ENCODE results near the gene CYP4Z1.
A peak's percentile ranks its signal among the peaks of the same experiment; 100 is the strongest.
"Not testable (repeated sequence)": the region's sequence is repeated elsewhere in the genome, so short reads cannot be mapped to it uniquely, and the experiment has no call there.

The CYP4Z1 gene, protein sequence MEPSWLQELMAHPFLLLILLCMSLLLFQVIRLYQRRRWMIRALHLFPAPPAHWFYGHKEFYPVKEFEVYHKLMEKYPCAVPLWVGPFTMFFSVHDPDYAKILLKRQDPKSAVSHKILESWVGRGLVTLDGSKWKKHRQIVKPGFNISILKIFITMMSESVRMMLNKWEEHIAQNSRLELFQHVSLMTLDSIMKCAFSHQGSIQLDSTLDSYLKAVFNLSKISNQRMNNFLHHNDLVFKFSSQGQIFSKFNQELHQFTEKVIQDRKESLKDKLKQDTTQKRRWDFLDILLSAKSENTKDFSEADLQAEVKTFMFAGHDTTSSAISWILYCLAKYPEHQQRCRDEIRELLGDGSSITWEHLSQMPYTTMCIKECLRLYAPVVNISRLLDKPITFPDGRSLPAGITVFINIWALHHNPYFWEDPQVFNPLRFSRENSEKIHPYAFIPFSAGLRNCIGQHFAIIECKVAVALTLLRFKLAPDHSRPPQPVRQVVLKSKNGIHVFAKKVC

GRCh38 chr1:47067097-47067594, at the start of gene CYP4Z1:
Gene CYP4Z1, plus strand, starts transcription at chr1:47067231. Its CDS starts 260 bp downstream, at chr1:47067491.
- no peak for DNase-seq

DNA sequence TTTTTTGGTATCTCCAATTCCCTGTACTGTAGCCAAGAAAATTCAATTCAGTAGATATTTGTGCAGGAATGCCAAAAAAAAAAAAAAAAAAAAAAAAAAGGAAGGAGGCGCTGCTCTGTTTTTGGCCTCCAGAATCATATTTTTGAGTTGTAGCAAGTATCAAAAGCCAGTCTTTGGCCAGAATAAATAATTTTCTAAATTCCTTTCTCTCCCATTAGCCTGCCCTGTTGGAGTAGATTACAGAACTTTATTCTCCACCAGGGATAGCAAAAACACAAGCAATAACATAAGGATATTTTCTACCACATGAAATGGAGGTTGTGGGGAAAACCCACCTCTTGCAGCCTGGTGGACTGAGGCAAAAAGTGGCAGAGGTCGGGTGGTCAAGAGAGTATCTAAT, 46.0 kb upstream of the CYP4Z1 start:
- no peak for DNase-seq

GRCh38 chr1:47023268-47024140, 43.5 kb upstream of the CYP4Z1 start, which contains the start of gene CYP4X1:
Gene CYP4X1, plus strand, starts transcription at chr1:47023669. Its CDS starts 149 bp downstream, at chr1:47023818.
- DNase-seq: no peak

DNA sequence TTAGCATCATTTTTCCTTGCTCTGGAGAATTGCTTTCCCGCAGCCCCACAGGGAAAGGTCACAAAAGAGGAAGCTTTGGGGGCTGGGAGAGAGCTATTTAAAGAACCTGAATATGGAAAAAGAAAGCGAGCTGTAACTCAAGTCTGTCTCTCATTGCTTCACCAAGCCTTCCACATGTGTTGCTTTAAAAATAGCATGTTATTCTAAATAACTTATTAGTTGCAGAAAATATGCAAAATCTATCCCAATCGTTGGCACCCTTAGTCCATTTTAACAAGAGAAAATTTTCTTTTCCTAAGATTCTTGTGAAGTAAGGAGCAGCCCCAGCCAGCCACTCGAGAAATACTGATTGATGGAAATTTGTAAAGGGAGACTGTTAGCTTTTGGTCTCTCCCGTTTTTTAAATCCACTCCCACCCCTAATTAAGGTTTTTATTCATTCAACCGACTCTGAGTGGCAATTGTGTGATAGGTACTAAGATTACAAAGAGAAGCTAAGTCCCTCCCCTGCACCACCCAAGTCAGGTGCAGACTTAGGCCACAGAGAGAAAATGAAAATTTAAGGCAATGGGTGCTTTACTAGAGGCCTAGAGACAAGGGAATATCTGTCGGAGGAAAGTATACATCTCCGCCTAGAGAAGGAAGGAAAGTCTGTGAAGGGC, 42.8 kb upstream of the CYP4Z1 start:
- no peak for DNase-seq

- no peak for DNase-seq
These were observed 36.7 kb upstream of the CYP4Z1 start for GRCh38 chr1:47030170-47030805.

DNA sequence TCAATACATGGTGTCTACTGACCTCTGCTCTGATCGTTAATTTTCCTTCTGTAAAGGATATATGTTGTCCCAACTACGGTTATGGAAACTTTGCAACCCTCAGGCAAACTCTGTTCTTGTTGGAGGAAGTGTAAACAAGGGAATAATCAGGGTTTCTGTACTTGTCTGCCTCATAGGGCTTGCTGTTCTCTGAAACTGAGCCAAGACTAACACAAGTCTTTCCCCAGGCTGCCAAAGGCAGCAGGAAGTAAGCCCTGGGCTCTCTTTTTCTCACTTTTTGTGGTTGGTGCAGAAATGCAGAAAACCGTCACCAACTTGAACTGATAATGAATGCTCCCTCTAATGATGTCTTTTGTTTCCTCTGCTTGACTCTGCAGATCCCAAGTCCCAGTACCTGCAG, 36.0 kb upstream of the CYP4Z1 start:
- DNase-seq: no peak

GRCh38 chr1:47031585-47031984, 35.4 kb upstream of the CYP4Z1 start:
- no peak for DNase-seq

- no peak for DNase-seq
These were observed 30.3 kb upstream of the CYP4Z1 start for GRCh38 chr1:47036764-47037163.

GRCh38 chr1:47059376-47059775, 7.7 kb upstream of the CYP4Z1 start:
- no peak for DNase-seq

DNA sequence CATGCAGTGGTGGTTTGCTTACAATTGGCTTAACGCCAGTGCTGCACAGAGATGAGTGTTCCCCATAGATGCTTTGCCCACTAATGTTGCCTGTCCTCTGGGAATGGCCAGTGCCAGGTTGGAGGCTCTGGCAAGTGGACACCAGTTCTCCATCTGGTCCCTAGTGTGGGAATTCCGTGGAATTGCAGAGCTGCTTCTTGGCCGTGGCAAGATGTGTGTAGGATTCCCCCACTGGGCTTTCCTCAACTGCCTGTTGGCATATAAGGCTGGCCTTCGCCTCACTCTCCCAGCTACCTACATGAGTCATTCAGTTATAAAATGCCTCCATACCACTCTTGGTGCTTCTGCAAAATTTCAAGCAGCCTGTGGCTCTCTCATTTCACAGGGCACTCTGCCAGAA, 2.0 kb downstream of the CYP4Z1 start:
- DNase-seq: not testable (repeated sequence)

GRCh38 chr1:47069509-47069908, 2.5 kb downstream of the CYP4Z1 start:
- not testable (repeated sequence) for DNase-seq

DNA sequence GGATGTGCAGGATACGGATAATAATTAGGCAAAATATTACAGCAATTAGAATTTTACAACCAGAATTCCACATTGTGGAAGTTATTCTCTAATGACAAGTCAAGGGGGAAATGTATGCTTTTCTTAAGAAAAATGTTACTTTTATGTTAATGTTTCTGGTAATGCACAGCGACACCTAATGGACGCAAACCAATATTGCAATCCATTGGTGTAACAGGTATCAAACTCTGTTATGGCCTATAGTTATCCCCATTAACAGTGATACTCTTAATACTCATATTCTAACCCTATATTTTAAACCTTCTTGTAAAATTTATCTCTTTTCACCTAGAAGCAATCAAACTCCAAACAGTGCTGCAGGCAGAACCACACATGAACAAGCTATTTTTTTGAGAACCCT, 22.3 kb downstream of the CYP4Z1 start:
- DNase-seq: peak in 1 of 2 experiments; percentile 31

- not testable (repeated sequence) for DNase-seq
These were observed 24.4 kb downstream of the CYP4Z1 start for GRCh38 chr1:47091476-47091875.

DNA sequence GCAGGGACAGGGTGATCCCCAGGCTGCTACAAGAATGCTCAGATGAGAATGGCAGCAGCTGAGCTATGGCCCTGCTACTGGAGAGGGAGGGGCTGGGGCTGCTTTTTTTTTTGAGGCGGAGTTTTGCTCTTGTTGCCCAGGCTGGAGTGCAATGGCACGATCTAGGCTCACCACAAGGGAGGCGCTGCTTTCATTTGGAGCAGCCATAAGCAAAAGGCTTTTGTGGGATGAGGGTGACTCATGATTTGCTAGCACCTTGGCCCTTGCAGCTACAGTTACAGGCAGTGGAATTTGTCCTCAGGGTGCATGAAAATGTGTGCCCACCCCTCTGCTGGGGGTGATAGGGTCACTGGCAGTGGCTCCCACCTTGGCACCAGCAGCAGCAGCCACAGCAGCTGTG, 37.8 kb downstream of the CYP4Z1 start:
- DNase-seq: no peak

- DNase-seq: no peak
These were observed 39.8 kb downstream of the CYP4Z1 start for GRCh38 chr1:47106792-47107191.

DNA sequence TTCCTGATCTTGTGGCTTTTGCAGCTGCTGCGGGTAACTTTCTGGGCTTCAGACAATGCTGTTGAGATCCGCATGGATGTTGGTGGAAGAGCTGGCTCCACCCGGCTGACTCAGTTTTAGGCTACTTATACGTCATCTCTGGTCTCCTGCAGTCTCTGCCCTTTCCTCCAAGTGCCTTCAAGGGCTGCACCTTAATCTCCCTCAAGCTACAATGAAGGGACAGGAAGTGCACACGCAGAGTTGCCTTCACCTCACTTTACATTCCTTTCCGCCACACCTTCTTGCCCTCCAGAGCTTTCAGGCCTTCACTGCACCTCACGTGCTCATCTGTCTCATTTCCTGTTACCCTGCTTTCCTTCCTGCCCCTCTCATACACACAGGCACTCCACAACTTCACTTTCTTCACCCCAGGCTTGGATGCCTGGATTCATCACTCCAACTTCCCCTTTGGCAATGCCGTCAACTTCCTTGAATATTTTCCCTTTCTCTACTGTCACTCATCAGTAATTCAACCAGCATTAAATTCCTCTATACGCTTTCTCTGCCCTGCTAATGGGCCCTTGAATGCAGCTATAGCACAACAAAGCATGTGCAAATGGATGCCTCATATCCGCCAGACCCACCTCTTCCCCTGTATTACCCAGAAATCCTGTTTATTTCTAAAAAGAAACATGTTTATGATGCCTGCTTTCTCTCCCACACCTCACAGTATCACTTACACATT, 41.0 kb downstream of the CYP4Z1 start:
- DNase-seq: not testable (repeated sequence)

DNA sequence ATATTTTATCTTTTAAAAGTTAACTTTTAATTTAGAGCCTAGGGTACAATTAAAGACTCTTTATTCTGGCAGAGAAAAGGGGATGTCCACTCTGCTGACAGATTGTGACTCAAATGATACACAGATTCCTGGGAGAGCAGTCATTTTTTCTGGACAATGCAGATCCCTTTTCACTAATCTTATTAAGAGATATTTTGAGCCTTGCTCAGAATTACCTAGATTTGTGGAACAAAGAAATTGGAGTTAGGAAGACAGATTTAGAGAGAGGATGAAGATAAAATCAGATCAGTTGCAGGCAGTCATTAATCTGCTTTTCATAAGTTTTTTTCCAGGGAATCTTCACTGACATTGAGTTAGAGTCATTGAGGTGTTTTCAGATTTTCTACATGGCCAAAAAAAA, 42.5 kb downstream of the CYP4Z1 start:
- peak in 1 of 2 experiments; percentile 18 for DNase-seq

DNA sequence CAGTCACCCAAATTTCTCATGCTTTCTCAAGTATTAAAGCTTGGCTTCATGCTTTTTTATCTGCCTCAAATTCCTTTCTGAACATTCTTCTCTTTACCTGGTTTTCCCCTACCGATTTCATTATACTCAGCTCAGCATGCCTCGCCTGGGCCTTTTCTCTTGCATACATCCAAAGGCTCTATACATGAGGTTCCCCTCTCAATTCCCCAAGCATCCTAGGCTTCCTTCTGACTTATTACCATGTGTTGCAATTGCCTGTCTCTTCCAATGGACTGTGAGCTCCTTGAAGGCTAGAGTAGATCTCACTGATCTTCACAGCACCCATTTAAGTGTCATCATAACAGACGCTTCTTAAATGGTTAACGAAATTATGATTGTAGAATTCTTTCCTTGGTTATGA, 46.1 kb downstream of the CYP4Z1 start:
- DNase-seq: no peak

DNA sequence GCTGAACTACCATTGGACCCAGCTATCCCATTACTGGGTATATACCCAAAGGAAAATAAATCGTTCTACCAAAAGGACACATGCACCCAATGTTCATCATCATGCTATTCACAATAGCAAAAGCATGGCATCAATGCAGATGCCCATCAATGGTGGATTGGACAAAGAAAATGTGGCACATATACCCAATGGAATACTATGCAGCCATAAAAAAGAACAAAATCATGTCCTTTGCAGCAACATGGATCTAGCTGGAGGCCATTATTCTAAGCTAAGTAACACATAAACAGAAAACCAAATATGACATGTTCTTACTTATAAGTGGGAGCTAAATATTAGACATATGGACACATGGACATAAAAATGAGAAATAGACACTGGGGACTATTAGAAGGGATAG, 54.0 kb downstream of the CYP4Z1 start:
- not testable (repeated sequence) for DNase-seq

GRCh38 chr1:47124834-47125233, 57.8 kb downstream of the CYP4Z1 start:
- DNase-seq: not testable (repeated sequence)

- DNase-seq: not testable (repeated sequence)
These were observed 60.0 kb downstream of the CYP4Z1 start for GRCh38 chr1:47126997-47127396.

- no peak for DNase-seq
These were observed 61.2 kb downstream of the CYP4Z1 start for GRCh38 chr1:47128221-47128620.

All from NCI-H524 (cell line).